GM18505 (cell line): ENCODE data around the gene SATB1.

Experiments used
- ATAC-seq: cut with Tn5 transposase; IDR thresholded peaks from one replicate; pipeline ENCODE4 v1.9.1; 2021; ENCODE audit not compliant: unreplicated experiment
- POLR2A ChIP-seq: IDR thresholded peaks from 4 replicates; pipeline ENCODE4 v1.6.1; 2011; ENCODE audit warnings: borderline replicate concordance; ENCODE audit not compliant: insufficient read depth, insufficient read length; ENCODE audit errors: extremely low read depth

SATB1 gene

DNA sequence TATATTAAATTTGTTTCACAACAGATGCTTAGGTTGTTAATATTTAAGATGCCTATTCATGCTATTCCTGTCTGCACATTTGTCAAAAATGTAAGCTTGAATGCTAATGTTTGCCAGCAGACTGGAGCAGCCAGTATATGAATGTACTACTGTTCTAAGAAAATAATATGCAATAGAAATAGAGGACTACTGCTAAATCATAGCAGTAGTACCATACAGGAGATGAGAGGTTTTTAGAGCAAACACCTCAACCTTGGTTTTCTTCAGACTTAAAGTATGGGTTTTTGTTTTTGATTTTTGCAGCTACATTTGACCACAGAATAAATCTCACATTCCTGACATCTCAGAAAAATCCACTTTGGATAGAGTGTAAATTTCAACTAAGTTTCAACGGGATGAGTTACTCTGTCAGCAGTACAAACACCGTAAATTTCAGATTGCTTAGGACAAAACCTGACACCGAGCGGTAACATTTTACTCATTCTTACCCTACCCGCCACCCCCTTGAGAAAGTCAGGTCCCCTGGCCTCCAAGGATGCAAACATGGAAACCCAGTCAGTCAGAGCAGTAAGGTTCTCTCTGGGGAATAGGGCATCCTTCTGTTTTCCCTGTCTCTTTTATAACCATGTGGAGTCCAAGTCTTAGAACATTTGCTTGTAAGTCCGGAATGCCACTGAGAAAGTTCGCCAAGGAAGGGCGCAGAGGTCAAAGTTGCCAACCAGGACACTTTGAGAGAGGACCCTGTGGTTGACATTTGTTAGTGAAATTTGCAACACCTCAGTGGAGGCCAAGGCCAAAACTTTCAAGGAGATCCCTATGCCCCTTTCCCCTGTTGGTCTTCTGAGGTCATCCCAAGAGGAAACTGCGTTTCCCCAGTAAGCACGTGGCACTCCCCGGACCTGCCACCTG lies 17.9 kb upstream of the SATB1 start:
- no peak for ATAC-seq
- TF ChIP-seq POLR2A: no peak

- TF ChIP-seq POLR2A: no peak
Observed at GRCh38 chr3:18441551-18441950, 16.4 kb upstream of the SATB1 start.

GRCh38 chr3:18440066-18440722 lies 15.1 kb upstream of the SATB1 start:
- ATAC-seq: no peak
- no peak for TF ChIP-seq POLR2A

More at GRCh38 chr3:18441551-18441950, 16.4 kb upstream of the SATB1 start:
- ATAC-seq: no peak

- ATAC-seq: no peak
- no peak for TF ChIP-seq POLR2A
Observed at GRCh38 chr3:18439281-18439680, 14.1 kb upstream of the SATB1 start.

GRCh38 chr3:18438586-18438985 lies 13.4 kb upstream of the SATB1 start:
- no peak for TF ChIP-seq POLR2A
- ATAC-seq: no peak

- TF ChIP-seq POLR2A: no peak
- no peak for ATAC-seq
Observed at GRCh38 chr3:18436213-18436612, 11.1 kb upstream of the SATB1 start.

DNA sequence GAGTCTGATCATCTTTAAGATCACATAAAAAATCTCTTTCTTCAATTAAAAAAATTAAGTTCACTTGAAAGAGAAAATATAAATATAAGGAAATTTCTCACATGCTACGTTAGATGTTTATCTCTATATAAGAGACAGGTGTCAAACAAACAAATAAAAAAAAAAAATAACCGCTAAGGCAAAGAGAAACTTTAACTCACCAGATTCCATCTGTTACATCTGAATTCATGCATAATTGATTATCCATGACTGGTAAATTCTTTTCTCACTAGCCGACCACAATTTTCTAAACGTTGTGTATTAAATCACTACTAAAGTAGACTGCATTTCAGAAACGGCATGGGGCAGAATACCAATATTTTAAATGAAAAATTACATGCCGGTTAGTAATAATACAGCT lies 9.6 kb upstream of the SATB1 start:
- ATAC-seq: no peak
- no peak for TF ChIP-seq POLR2A

GRCh38 chr3:18432752-18433151 lies 7.6 kb upstream of the SATB1 start:
- ATAC-seq: no peak
- no peak for TF ChIP-seq POLR2A

- no peak for ATAC-seq
- no peak for TF ChIP-seq POLR2A
Observed at GRCh38 chr3:18431266-18431665, 6.1 kb upstream of the SATB1 start.

DNA sequence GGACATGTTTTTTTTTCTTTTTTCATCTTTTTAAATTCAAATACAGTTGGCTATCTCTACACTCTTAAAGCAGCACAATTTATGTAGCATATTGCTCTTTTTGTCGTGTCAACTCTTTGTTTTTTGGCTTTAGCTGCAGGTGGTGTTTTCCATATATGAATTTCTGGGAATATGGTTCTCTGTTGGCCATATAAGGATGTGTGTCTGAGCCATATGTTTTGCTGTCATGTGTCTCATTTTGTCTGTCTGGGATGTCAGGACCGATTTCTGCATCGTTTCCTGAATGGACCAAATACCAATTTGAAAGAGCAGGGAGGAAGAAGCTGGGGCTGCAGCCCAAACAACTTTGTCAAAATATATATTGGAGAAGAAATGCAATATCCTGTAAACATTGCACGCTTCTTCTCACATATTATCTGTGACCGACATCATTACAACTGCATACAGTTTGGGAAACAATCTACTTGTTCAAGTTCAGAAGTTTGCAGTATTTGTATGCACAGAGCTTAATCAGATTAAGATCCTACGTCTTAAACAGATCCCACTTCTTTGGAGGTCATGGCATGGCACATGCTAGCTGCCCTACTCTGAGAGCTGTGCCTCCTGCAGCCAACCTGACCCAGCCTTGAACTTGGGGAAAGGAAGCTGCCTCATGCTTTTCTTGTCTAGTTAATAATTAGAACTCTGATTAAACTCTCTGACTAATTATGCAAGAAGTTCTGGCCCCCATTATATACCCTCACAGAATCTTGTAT lies 4.0 kb upstream of the SATB1 start:
- no peak for TF ChIP-seq POLR2A
- ATAC-seq: no peak

GRCh38 chr3:18428036-18428435 lies 2.9 kb upstream of the SATB1 start:
- no peak for ATAC-seq

DNA sequence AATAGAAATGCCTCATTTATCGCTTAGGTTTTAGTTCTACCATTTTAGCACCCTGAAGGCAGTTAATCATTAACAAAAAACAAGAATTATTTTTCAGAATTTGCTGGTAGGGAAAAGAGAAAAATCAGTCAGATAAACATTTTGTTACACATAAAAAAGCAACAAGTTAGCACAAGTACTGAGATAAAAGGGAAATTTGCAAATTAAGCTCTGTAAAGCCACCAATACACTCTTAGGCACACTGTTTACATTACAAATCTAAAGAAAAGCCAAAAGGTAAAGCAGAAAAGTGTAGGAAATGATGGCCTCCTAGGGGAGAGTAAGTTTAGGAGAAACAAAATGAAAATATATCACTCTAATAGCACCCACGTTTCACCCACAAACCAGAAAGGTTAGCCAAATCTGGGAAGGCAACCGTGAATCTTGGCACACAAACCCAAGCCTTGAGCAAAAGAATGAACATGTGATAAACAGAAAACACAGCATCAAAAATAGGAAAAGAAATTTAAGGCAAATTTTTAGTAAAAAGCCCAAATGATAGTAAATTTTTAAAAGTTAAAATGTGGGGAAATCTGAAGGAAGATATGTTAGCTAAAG lies 1.6 kb upstream of the SATB1 start:
- ATAC-seq: no peak
- TF ChIP-seq POLR2A: no peak

More at GRCh38 chr3:18428036-18428435, 2.9 kb upstream of the SATB1 start:
- no peak for TF ChIP-seq POLR2A
